ENCODE data around the gene CCDC78.

The CCDC78 gene

GRCh38 chr16:750485-750884, 24.2 kb upstream of the CCDC78 start:
- no peak overlapping the region for H2AFZ ChIP-seq (ENCODE audit: low read depth, low read length, severe bottlenecking)
- H3F3A ChIP-seq (ENCODE audit: insufficient read depth), result no peaks in the 10 kb centered on the region
- TF ChIP-seq CTCF (IDR thresholded peaks at IDR 0.05; ENCODE audit: insufficient read depth, low read length, poor library complexity, severe bottlenecking), result no peak
- TF ChIP-seq EZH2phosphoT487 (conservative IDR thresholded peaks at IDR 0.05; ENCODE audit: low read length), result no peak
- no peak overlapping the region for H3K9ac ChIP-seq (ENCODE audit: low read length)
- H3K79me2 ChIP-seq (ENCODE audit: insufficient read depth, low read length), result no peaks in the 10 kb centered on the region
- no peaks in the 10 kb centered on the region for H3K36me3 ChIP-seq (ENCODE audit: low read length)
- H4K20me1 ChIP-seq (ENCODE audit: low read depth, low read length), result no peaks in the 10 kb centered on the region
- H3K9me2 ChIP-seq (replicated peaks; ENCODE audit: insufficient read depth, low read length), result no peaks in the 10 kb centered on the region
- H3K27me3 ChIP-seq (ENCODE audit: low read length), result no peaks in the 10 kb centered on the region
- H3K4me2 ChIP-seq (ENCODE audit: low read depth, low read length, poor library complexity, severe bottlenecking), result no peak overlapping the region
- H3K9me3 ChIP-seq (ENCODE audit: insufficient read depth, low read length), result no peaks in the 10 kb centered on the region
- H3K27ac ChIP-seq (ENCODE audit: low read depth, low read length), result no peak overlapping the region
- no peak overlapping the region for H3K4me3 ChIP-seq (ENCODE audit: insufficient read depth, low read length, poor library complexity, severe bottlenecking)

- H3K9ac ChIP-seq (ENCODE audit: low read length), result no peak overlapping the region
- H3K9me3 ChIP-seq (ENCODE audit: insufficient read depth, low read length), result no peaks in the 10 kb centered on the region
- H3K27me3 ChIP-seq (ENCODE audit: low read length), result no peaks in the 10 kb centered on the region
- no peak overlapping the region for H2AFZ ChIP-seq (ENCODE audit: low read depth, low read length, severe bottlenecking)
- no peaks in the 10 kb centered on the region for H3K9me2 ChIP-seq (replicated peaks; ENCODE audit: insufficient read depth, low read length)
- H3K4me3 ChIP-seq (ENCODE audit: insufficient read depth, low read length, poor library complexity, severe bottlenecking), result no peak overlapping the region
- H4K20me1 ChIP-seq (ENCODE audit: low read depth, low read length), result no peaks in the 10 kb centered on the region
- H3F3A ChIP-seq (ENCODE audit: insufficient read depth), result no peaks in the 10 kb centered on the region
- no peak overlapping the region for H3K27ac ChIP-seq (ENCODE audit: low read depth, low read length)
- H3K36me3 ChIP-seq (ENCODE audit: low read length), result no peaks in the 10 kb centered on the region
- TF ChIP-seq CTCF (IDR thresholded peaks at IDR 0.05; ENCODE audit: insufficient read depth, low read length, poor library complexity, severe bottlenecking) (no peak), EZH2phosphoT487 (conservative IDR thresholded peaks at IDR 0.05; ENCODE audit: low read length) (no peak)
- H3K4me2 ChIP-seq (ENCODE audit: low read depth, low read length, poor library complexity, severe bottlenecking), result no peak overlapping the region
- H3K79me2 ChIP-seq (ENCODE audit: insufficient read depth, low read length), result no peaks in the 10 kb centered on the region
Observed at GRCh38 chr16:749010-749409, 22.8 kb upstream of the CCDC78 start.

- Histone ChIP-seq H3K27ac (ENCODE audit: low read depth, low read length) (no peak overlapping the region), H3K4me3 (ENCODE audit: insufficient read depth, low read length, poor library complexity, severe bottlenecking) (no peak overlapping the region), H4K20me1 (ENCODE audit: low read depth, low read length) (no peaks in the 10 kb centered on the region), H3K36me3 (ENCODE audit: low read length) (no peaks in the 10 kb centered on the region), H3K4me2 (ENCODE audit: low read depth, low read length, poor library complexity, severe bottlenecking) (no peak overlapping the region), H3K9me2 (replicated peaks; ENCODE audit: insufficient read depth, low read length) (no peaks in the 10 kb centered on the region), H3K27me3 (ENCODE audit: low read length) (no peaks in the 10 kb centered on the region), H3K9me3 (ENCODE audit: insufficient read depth, low read length) (no peaks in the 10 kb centered on the region), H3K79me2 (ENCODE audit: insufficient read depth, low read length) (no peaks in the 10 kb centered on the region), H2AFZ (ENCODE audit: low read depth, low read length, severe bottlenecking) (no peak overlapping the region), H3F3A (ENCODE audit: insufficient read depth) (no peaks in the 10 kb centered on the region), H3K9ac (ENCODE audit: low read length) (no peak overlapping the region)
- no peak for TF ChIP-seq EZH2phosphoT487 (conservative IDR thresholded peaks at IDR 0.05; ENCODE audit: low read length)
- TF ChIP-seq CTCF (IDR thresholded peaks at IDR 0.05; ENCODE audit: insufficient read depth, low read length, poor library complexity, severe bottlenecking), result no peak
Observed at GRCh38 chr16:747978-748746, 21.9 kb upstream of the CCDC78 start.
